ENCODE results near the gene ZDHHC7.

ZDHHC7 gene

DNA sequence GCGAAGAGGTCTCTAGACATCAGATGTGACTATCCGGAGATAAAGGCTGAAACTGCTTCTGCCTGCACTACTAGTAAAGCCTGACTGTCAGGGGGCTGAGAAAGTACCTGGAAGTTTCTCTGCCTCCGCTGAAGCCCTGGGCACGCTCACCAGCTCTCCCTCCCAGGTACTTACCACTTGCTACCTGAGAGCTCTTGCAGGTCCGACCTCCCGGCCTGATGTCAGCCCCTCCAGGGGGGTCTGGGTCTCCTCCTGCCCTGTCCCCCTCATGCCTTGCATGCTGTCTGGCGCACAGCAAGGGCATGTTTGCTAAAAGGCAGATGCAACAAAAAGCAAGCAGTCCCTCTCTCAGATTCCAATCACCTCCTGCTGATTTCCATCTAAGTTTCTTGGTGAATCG is 17.4 kb downstream of the ZDHHC7 start:
- no peak for DNase-seq (ENCODE audit: low spot score)

DNA sequence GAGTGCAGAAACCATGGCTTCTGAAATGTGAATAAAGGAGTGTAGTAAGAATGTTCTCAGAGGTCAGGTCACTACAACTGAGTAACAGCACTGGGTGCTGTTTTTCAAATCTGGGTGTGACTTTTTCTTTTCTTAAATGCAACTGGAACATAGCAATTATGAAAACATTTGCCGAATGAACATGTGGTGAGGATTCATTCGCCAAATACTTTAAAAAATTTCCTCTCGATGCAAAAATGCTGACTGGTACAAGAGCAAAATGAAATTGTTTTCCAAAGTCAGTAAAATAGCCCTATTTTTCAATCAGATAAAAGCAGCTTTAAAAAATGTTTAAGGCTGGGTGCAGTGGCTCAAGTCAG is 18.6 kb downstream of the ZDHHC7 start:
- DNase-seq (ENCODE audit: low spot score), result peak; percentile 31

DNA sequence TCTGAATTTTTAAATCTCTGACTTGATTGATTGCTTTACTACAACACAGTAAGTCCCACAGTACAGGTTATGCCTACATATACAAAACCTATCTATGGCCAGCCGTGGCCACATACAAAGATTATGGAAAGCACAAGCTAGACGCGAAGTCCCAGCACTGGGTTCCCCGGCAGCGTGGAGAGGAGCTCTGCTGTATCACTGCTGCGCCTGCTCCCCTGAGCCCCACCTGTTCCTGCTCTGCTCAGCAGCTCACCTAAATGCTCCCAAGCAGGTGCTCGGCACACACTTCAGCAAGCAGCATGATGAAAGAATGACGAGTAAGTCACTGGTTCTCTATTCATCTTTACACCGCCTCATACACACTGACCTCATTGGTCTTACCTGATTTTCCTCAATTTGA is 20.6 kb downstream of the ZDHHC7 start:
- DNase-seq (ENCODE audit: low spot score), result no peak

DNA sequence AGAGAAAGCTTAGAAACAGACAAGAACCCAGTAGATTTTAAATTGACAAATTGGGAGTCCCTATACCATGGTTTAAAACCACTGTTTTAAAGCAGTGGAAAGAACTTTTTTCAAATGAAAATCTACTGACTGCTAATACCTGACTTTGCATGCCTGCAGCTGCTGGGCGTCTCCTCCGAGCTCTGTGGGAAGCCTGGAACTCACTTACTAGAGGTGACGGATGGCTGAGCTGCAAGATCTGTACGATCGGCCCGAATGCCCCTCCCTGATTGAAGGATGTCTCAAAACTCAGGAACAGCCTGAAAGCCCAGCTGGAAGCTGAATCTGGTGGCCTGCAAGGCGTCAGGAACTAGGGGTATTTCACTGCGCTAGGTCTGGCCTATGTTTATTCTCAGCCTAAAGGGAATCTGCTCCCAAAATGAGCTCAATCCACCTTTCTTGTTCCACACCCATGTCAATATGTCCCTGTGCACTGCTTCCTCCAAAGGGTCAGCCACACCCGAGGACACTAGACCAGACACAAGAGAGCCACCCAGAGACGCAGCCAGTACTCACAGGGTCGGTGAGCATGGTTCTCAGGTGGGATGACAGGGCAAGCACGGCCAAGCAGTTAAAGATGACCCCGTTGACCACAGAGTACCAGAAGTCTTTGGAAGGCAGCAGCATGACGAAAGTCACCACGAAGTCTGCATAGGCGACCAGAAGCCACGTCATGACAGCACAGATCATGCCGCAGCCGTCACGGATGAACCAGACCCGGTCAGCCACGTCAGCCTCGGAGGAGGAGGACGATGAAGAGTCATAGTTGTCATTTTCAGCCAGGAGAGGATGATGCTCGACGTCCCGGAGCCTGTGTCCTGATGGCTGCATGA is 21.4 kb downstream of the ZDHHC7 start:
- DNase-seq (ENCODE audit: low spot score), result no peak

DNA sequence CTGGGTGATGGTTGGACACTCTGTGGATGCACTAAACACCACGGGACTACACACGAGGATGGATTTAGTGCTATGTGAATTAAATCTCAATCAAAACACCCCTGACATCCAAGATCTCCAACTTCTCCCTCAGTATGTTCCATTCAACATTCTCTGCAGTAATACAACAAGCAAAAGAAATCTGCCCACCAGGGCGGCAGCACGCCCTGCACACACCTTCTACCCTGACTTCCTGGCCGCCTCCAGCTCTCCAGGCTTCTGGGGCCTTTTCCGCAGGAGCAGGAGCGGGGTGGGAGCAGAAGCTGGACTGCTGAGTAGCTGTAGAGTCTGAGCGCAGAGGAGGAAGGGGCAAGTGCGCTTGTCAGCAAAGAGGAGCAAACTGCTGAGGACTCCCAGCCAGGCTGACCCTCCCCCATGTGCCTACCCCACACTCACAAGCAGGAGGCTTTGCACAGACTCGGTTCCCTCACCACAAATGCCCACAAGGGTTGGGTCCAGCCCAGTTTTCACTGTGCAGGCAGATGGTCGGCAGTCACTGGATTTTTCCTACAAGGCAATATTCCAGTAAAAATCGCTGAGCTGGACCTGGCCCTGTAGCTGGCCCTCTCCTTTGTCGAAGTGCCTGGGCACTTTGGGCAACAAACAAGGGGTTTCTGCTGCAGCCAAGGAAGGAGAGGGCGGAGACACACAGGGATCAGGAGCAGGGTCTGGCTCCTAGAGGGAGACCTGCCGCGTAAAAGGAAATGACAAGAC is 22.8 kb downstream of the ZDHHC7 start:
- DNase-seq (ENCODE audit: low spot score), result no peak

DNA sequence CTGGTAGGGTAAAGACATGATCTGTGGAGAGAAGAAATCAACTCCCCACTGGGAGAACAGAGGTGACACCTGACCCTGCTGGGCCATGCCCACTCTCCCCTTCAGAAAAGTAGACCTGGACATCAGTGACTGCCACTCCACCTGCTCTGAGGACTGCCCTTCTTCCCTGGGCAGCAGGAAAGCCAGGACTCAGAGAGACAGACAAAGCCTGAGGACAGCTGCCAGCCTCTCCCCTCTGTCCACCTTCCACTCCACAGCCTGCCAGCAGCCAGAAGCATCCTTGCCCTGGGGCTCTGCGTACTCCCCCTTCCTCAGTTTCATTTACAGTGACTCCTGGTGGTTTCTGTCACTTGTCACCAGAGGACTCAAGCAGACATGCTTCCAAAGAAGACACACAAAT is 24.5 kb downstream of the ZDHHC7 start:
- DNase-seq (ENCODE audit: low spot score), result no peak

DNA sequence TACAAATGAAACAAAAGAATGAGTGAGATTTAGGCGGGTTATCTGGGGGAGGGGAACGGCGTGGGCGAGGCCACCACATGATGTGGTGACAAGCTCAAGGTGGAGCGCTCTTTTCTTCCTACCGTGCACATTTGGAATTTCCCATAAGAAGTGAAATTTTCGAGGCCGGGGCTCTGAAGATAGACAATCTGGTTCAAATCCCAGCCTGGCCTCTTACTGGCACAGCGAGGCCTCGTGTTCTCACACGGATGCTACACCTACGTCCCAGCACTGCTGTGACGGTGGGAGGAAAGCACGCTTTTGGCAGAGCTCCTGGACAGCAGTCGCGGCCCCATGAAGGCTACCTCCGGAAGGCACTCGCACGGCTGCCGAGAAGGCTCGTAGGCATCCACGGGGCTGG is 25.2 kb downstream of the ZDHHC7 start:
- no peak for DNase-seq (ENCODE audit: low spot score)

DNA sequence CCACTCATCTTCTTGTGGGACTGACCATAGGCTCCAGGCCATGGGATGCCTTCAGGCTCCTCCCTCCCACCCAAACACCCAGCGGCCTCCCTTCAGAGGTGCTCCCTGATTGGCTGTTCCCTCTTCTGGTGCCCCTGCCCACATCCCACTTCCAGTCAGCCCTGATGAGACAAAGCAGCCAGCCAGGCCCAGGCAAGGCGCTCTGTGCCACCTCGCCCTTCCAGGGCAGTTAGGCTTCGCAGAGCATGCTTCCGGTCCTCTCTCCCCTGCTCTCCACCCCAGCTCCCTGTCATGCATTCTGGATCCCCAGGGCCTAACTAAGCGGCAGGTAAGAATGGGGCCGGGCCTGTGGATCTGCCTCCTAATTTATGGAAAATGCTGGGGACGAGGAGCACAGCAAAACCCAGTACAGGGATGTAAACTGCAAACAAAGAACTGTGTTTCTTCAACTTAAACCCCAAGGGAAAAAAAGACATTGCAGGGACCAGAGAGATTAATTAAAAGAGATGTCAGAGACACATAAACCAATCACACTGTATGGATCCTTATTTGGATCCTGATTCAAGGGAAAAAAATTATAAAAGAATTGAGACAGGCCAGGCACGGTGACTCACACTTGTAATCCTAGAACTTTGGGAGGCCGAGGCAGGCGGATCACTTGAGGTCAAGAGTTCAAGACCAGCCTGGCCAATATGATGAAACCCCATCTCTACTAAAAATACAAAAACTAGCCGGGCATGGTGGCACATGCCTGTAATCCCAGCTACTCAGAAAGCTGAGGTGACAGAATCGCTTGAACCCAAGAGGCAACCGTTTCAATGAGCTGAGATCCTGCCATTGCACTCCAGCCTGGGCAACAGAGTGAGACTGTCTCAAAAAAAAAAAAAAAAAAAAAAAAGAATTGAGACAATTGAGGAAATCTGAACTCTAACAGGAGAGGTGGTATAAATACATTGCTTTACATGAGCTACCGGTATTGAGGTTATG is 26.0 kb downstream of the ZDHHC7 start:
- DNase-seq (ENCODE audit: low spot score), result peak; percentile 84

DNA sequence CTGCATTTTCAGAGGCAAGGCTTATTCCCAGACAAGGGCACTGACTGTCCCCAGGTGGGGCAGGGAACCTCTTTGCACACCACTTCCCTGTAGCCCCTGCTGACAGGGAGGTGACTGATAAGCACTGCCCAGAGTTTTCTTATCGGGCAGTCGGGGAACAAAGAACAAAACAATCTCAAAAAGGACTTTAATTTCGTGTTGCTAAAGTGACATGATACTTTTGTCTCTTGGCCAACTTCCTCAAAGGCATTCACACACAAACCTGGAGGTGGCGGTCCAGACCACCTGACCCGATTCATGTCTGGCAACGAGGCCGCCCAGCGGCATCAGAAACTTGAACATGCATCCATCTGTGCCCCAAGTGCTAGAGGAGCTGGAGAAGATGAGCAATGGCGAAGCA is 28.9 kb downstream of the ZDHHC7 start:
- DNase-seq (ENCODE audit: low spot score), result no peak

DNA sequence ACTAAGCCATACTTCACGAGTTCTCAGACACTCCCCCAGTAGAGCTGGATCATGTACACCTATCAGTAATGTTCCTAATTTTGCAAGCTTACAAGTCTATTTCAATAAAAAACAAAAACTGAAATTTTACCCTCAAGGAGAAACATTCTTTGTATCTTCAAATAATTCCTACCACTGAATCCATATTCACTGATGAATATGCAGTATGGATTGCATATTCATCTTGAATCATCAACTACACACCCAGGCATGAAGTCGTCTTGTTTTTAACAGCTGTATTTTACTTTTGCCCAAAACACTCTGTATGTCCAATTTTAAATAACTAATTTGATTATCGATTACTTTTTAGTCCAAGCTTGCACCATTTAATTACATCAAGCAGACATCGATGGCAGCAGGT is 31.8 kb downstream of the ZDHHC7 start:
- DNase-seq (ENCODE audit: low spot score), result no peak

DNA sequence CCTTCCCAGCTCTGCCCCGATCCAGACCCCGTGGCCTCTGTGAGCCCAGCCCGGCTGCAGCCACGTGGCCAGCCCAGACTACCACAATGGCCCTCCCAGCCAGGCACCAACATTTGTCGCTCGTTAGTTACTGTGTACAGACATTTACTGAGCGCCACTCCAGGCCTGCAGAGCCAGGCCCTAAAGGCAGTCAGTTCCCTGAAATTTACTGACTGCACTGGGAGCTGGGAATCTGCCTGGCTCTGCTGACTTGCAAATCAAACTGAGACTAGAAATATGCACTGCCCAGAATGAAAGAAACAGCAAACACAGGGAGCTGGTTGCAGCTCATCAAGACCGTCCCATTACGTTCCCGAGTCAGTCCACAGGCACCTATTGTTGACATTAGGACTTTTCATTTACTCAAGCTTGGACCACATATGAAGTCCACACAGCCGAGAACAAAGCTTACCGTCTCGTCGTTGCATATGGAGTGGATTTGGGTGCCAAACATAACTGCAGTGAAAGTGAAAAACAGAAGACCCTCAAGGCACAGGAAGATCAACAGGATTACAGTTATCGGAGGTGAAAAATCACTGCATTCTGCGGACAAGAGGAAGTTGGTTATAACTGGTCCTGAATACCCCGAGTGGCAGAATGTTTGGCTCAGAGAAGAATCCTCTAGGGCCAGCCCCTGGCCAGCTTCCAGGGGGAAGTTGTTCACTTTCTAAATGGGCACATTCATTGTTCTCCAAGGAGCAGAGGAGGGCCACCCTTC is 34.5 kb downstream of the ZDHHC7 start:
- no peak for DNase-seq (ENCODE audit: low spot score)

DNA sequence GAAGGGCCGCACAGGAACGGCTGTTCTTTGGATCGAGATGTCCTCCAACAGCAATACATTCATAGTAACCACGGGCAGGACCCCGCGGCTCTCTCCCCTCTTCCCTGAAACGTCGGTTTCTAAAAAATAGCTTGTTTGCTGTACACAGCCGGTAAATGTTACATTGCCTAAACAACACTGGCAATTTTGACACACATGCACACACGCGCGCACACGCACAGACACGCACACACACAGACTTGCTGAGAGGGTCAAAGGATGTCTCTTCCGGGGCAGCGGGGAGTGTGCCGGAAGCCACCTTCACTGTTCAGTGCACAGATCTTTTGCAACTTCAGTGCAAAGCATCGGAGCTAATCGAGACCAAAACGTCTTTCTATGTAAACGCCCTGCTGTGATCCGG is 35.8 kb downstream of the ZDHHC7 start:
- DNase-seq (ENCODE audit: low spot score), result no peak

DNA sequence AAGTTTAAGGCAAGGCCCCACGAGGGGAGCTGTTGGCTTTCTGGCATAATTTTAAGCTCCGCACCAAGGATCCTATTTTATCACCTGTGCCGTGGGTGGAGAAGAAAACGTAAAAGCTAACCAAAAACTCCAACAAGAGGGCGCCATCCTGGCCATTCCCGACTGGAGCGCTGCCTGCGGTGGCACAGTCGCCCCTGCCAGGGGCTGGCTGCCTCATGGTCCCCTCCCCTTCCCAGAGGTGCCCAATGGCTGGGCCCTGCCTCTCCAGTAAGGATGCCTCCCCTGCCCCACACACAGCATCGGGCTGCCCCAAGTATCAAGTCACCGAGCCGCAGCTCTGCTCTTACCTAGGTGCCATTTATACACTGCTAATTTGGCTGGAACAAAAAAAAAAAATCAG is 36.3 kb downstream of the ZDHHC7 start:
- no peak for DNase-seq (ENCODE audit: low spot score)

DNA sequence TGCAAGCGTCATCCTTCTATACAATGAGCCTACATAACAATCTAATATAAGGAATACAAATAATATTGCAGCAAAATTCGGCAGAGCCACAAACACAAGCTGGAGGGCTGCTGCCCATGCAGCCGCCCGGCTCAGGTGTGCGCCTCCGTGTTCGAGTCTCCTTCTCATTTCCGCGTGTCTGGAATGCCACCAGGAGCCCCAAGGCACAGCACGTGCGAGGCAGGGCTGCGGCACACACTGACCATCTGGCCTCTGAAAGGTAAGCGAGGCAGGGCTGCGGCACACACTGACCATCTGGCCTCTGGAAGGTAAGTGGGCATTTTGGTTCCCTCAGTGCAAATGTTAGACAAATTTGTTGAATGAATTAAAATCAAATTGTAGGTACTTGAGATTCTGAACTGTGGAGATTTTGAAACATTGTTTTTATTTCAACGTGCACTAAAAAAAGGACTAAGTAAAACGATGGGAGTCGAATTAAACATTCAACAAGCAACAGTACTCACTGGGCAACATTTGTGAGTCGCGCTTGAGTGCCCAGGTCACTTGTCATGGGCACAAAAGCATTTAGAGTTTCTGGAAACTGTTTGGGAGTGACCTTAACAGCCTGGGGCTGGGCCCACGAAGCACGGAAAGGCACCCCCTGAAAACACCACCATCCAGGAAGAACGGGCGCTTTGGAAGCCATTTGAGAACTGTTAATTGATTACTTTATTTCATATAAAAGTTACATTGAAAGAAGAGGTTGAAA is 37.4 kb downstream of the ZDHHC7 start:
- no peak for DNase-seq (ENCODE audit: low spot score)

DNA sequence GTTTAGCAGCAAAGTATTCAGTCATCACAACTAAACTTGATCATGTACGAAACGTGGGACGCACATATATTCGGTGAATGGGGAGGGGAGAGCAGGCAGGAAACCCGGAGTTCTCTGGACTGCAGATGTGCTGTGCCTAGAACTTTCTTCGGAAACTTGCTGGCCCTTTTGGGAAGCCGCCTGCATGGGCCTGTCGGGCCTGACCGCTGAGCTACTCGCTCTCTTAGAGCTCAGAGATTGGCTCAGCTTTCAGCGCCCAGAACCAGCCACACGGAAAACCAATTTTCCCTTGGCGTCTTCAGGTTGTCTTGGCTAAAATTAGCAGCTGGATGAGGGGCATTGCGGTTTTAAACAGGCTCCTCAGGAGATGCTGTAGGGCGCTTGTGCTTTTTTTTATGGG is 38.1 kb downstream of the ZDHHC7 start:
- peak; percentile 28 for DNase-seq (ENCODE audit: low spot score)

DNA sequence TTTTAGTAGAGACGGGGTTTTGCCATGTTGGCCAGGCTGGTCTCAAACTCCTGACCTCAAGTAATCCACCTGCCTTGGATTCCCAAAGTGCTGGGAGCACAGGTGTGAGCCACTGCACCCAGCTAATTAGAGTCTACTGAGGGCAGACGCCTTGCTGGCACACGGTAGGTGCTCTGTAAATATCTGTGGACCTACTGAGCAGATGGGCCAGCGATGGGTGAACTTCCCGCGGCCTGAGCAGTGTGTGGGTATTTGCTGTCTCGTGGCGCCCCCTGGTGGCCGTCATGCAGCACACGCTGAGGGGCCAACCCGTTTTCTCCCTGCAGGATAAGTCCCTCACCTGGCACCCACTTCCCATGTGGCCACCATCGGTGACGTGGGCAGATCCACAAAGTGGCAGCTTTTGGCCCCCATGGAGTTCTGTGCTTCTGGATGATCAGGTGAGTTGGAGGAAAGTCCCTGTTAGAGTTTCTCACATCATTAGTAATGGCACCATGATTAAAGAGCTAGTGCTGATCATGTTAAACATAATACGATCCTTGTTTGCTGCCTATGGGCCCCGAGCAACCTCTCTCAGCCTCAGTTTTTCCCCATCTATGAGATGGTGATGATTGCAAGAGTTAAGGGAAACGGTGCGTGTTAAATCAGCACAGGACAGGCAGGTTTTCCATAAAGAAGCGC is 40.7 kb downstream of the ZDHHC7 start:
- peak; percentile 77 for DNase-seq (ENCODE audit: low spot score)

DNA sequence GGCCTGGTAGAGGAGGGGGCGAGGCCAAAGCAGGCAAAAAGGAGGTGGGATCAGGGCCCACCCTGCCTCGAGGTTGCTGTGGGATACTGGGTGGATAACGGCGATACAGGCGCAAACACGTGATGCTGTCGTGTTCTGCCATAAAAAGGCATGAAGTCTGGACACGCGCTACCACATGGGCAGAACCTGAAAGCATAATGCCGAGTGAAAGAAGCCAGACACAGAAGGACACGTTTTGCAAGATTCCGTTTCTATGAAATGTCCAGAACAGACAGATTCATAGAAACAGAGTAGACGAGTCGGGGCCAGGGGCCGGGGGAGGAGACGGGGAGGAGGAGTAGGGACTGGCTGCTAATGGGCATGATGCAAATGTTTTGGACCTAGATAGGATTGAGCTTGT is 43.5 kb downstream of the ZDHHC7 start:
- DNase-seq (ENCODE audit: low spot score), result no peak

DNA sequence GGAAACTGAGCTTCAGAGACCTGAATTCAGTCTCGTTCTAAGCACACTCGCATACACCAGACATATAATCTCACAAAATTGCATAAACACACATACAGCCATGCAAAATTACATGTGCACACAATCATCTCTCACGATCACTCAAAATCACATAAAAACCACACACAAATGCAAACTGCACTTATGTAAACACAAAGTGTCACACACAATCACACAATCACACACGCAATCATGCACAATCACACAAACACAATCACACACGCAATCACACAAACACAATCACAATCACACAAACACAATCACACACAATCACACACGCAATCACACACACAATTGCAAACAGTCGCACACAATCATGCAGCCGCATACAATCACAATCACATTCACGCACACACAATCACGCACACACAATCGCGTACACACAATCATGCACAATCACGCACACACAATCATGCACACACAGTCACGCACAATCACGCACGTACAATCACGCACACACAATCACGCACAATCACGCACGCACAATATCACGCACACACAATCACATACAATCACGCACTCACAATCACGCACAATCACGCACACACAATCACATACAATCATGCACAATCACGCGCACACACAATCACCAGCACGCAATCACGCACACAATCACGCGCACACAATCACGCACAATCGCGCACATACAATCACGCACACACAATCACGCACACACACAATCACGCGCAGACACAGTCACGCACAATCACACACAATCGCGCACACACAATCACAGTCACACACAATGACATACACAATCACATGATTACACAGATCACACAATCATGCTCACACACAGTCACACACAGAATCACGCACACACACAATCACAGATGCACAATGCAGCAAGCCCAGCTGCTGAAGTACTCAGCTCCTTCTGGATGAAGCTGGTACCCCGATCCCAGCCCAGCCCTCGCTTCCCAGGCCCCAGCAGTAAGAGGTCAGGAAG is 45.6 kb downstream of the ZDHHC7 start:
- no peak for DNase-seq (ENCODE audit: low spot score)

Data from AG08395 (cell line).